DOHH2 (cell line): Measurements from ENCODE around the gene BRD2.

Source experiments
- H3F3A ChIP-seq: fragments of 200-600 bp; sonication (generic), shearing (Covaris generic); 2 replicates; pipeline ENCODE4 v1.6.0; 2016; ENCODE audit warnings: antibody characterized with exemption, mild to moderate bottlenecking; ENCODE audit not compliant: control insufficient read depth, insufficient read depth
- H3K27ac ChIP-seq: fragments of 200-600 bp; sonication (generic); 2 replicates; pipeline ENCODE4 v1.5.1; 2014; ENCODE audit warnings: low read depth, mild to moderate bottlenecking, low read length, moderate library complexity
- H3K27me3 ChIP-seq: fragments of 200-600 bp; sonication (generic); 2 replicates; pipeline ENCODE4 v1.6.1; 2014; ENCODE audit warnings: mild to moderate bottlenecking, low read length, mixed read lengths; ENCODE audit not compliant: control insufficient read depth
- H3K36me3 ChIP-seq: fragments of 200-600 bp; sonication (generic); 2 replicates; pipeline ENCODE4 v1.6.1; 2014; ENCODE audit warnings: mild to moderate bottlenecking, low read length, moderate library complexity, mixed read lengths; ENCODE audit not compliant: control insufficient read depth
- H3K4me1 ChIP-seq: fragments of 200-600 bp; sonication (generic); 2 replicates; pipeline ENCODE4 v1.6.1; 2014; ENCODE audit warnings: mild to moderate bottlenecking, low read length, mixed read lengths; ENCODE audit not compliant: control insufficient read depth
- H3K4me2 ChIP-seq: fragments of 200-600 bp; sonication (generic); 2 replicates; pipeline ENCODE4 v1.6.0; 2014; ENCODE audit warnings: mild to moderate bottlenecking, low read length, moderate library complexity
- H3K4me3 ChIP-seq: fragments of 200-600 bp; sonication (generic); 2 replicates; pipeline ENCODE4 v1.5.1; 2014; ENCODE audit warnings: mild to moderate bottlenecking, low read length, mixed read lengths
- H3K79me2 ChIP-seq: fragments of 200-600 bp; sonication (generic); 2 replicates; pipeline ENCODE4 v1.6.1; 2014; ENCODE audit warnings: mild to moderate bottlenecking, low read length, mixed read lengths; ENCODE audit not compliant: control insufficient read depth
- H3K9me2 ChIP-seq: fragments of 200-600 bp; sonication (generic); replicated peaks from 2 replicates; pipeline ENCODE4 v1.6.1; 2014; ENCODE audit warnings: mild to moderate bottlenecking, low read length, mixed read lengths; ENCODE audit not compliant: control insufficient read depth
- H3K9me3 ChIP-seq: fragments of 200-600 bp; sonication (generic); 2 replicates; pipeline ENCODE4 v1.6.1; 2014; ENCODE audit warnings: antibody characterized with exemption, low read length, mixed read lengths; ENCODE audit not compliant: control insufficient read depth, insufficient read depth
- H4K20me1 ChIP-seq: fragments of 200-600 bp; sonication (generic); 2 replicates; pipeline ENCODE4 v1.6.0; 2014; ENCODE audit warnings: low read depth, mild to moderate bottlenecking, antibody characterized with exemption, low read length, moderate library complexity; ENCODE audit not compliant: control insufficient read depth, insufficient read depth
- CTCF ChIP-seq: fragments of 200-600 bp; sonication (generic); IDR thresholded peaks from one replicate; pipeline ENCODE4 v1.5.1; 2014; ENCODE audit warnings: antibody characterized with exemption, mild to moderate bottlenecking, low read depth, low read length; ENCODE audit not compliant: poor library complexity, severe bottlenecking
- EZH2phosphoT487 ChIP-seq: fragments of 200-600 bp; sonication (generic); IDR thresholded peaks from 2 replicates; pipeline ENCODE4 v1.6.1; 2017; ENCODE audit warnings: borderline replicate concordance, mild to moderate bottlenecking, antibody characterized with exemption, low read length, moderate library complexity, mixed read lengths

BRD2 gene

GRCh38 chr6:32964776-32965175, 3.6 kb upstream of the BRD2 start:
- Histone ChIP-seq H4K20me1 (no peaks in the 10 kb centered on the region), H3K4me1 (peaks cover 67% of the 10 kb centered on the region), H3K4me3 (no peak overlapping the region), H3F3A (peaks cover 41% of the 10 kb centered on the region), H3K79me2 (peaks cover 65% of the 10 kb centered on the region), H3K9me2 (no peaks in the 10 kb centered on the region), H3K9me3 (peaks cover 3% of the 10 kb centered on the region; the same call in 1 of the 2 replicates), H3K4me2 (0 out of 2 replicates have a peak overlapping the region, but pooled peaks have one; percentile 2), H3K27me3 (no peaks in the 10 kb centered on the region), H3K36me3 (peaks cover 24% of the 10 kb centered on the region), H3K27ac (no peak overlapping the region; the same call in 1 of the 2 replicates)
- no peak for TF ChIP-seq CTCF
- no peak for TF ChIP-seq EZH2phosphoT487

- H4K20me1 ChIP-seq: peaks cover 2% of the 10 kb centered on the region; the same call in 1 of the 2 replicates
- peaks cover 50% of the 10 kb centered on the region for H3F3A ChIP-seq
- H3K9me3 ChIP-seq: no peaks in the 10 kb centered on the region
- H3K9me2 ChIP-seq: no peaks in the 10 kb centered on the region
- H3K79me2 ChIP-seq: peaks cover 69% of the 10 kb centered on the region
- H3K27ac ChIP-seq: peak overlapping the region; percentile 96
- H3K4me2 ChIP-seq: peak overlapping the region; percentile 91
- H3K4me1 ChIP-seq: peaks cover 56% of the 10 kb centered on the region
- H3K27me3 ChIP-seq: no peaks in the 10 kb centered on the region
- peak overlapping the region; percentile 90 for H3K4me3 ChIP-seq
- peaks cover 41% of the 10 kb centered on the region for H3K36me3 ChIP-seq
- TF ChIP-seq CTCF: peak; percentile 82
- TF ChIP-seq EZH2phosphoT487: no peak
Measured at GRCh38 chr6:32967151-32968091, 973 bp upstream of the BRD2 start.

GRCh38 chr6:32968867-32969684, 682 bp downstream of the BRD2 start:
- H3K9me2 ChIP-seq: no peaks in the 10 kb centered on the region
- H3K9me3 ChIP-seq: no peaks in the 10 kb centered on the region
- H3K4me2 ChIP-seq: peak overlapping the region; percentile 91
- peaks cover 78% of the 10 kb centered on the region for H3K79me2 ChIP-seq
- TF ChIP-seq CTCF: no peak
- no peak for TF ChIP-seq EZH2phosphoT487
- peak overlapping the region; percentile 96 for H3K27ac ChIP-seq
- H4K20me1 ChIP-seq: peaks cover 14% of the 10 kb centered on the region
- peaks cover 39% of the 10 kb centered on the region for H3K4me1 ChIP-seq
- H3K4me3 ChIP-seq: peak overlapping the region; percentile 90
- no peaks in the 10 kb centered on the region for H3K27me3 ChIP-seq
- H3K36me3 ChIP-seq: peaks cover 58% of the 10 kb centered on the region
- H3F3A ChIP-seq: peaks cover 45% of the 10 kb centered on the region
